Trophoblast cell (in vitro differentiated cells and primary cell): ENCODE data around the gene GRIN3A.

ENCODE experiments used
- DNase-seq, 2 donors: peaks; one replicate each; pipeline ENCODE4 v3.0.0-alpha.2; 2016
- H2AFZ ChIP-seq: 2 replicates; pipeline ENCODE4 v1.6.1; 2013; ENCODE audit warnings: low read length, moderate library complexity, mild to moderate bottlenecking; ENCODE audit not compliant: insufficient read depth, poor library complexity
- H2AK5ac ChIP-seq: 2 replicates; pipeline ENCODE4 v1.6.1; 2013; ENCODE audit warnings: mild to moderate bottlenecking, low read length
- H2BK120ac ChIP-seq: 2 replicates; pipeline ENCODE4 v1.6.1; 2013; ENCODE audit warnings: low read length, mild to moderate bottlenecking, moderate library complexity; ENCODE audit not compliant: insufficient read depth, poor library complexity
- H2BK12ac ChIP-seq: 2 replicates; pipeline ENCODE4 v1.6.1; 2013; ENCODE audit warnings: mild to moderate bottlenecking, low read length, moderate library complexity
- H2BK5ac ChIP-seq: 2 replicates; pipeline ENCODE4 v1.6.1; 2013; ENCODE audit warnings: low read length, low read depth, moderate library complexity, mild to moderate bottlenecking; ENCODE audit not compliant: poor library complexity
- H3K14ac ChIP-seq: 2 replicates; pipeline ENCODE4 v1.6.1; 2013; ENCODE audit warnings: mild to moderate bottlenecking, low read length
- H3K18ac ChIP-seq: 2 replicates; pipeline ENCODE4 v1.6.1; 2013; ENCODE audit warnings: mild to moderate bottlenecking, low read length
- H3K23ac ChIP-seq: 2 replicates; pipeline ENCODE4 v1.6.1; 2013; ENCODE audit warnings: low read length
- H3K27ac ChIP-seq: 2 replicates; pipeline ENCODE4 v1.5.1; 2013; ENCODE audit warnings: low read depth, mild to moderate bottlenecking, inconsistent platforms, low read length, moderate library complexity
- H3K27me3 ChIP-seq: 2 replicates; pipeline ENCODE4 v1.6.1; 2013; ENCODE audit warnings: inconsistent platforms, mild to moderate bottlenecking, low read length, moderate library complexity; ENCODE audit not compliant: insufficient read depth
- H3K36me3 ChIP-seq, 2 experiments: 1 replicate in 1 of 2; 2 replicates in 1 of 2; pipeline ENCODE4 v1.6.1; 2013; ENCODE audit warnings: low read length in 2 of 2, mild to moderate bottlenecking in 2 of 2, moderate library complexity in 1 of 2; ENCODE audit not compliant: insufficient read depth in 2 of 2, control insufficient read depth in 1 of 2
- H3K4ac ChIP-seq: 2 replicates; pipeline ENCODE4 v1.6.1; 2013; ENCODE audit warnings: low read depth, mild to moderate bottlenecking, low read length, moderate library complexity
- H3K4me1 ChIP-seq, 2 experiments: 1 replicate in 1 of 2; 2 replicates in 1 of 2; pipeline ENCODE4 v1.6.1; 2013; ENCODE audit warnings: low read length in 2 of 2, mild to moderate bottlenecking in 2 of 2, moderate library complexity in 1 of 2; ENCODE audit not compliant: insufficient read depth in 2 of 2, control insufficient read depth in 1 of 2
- H3K4me2 ChIP-seq: 2 replicates; pipeline ENCODE4 v1.6.1; 2013; ENCODE audit warnings: inconsistent platforms, mild to moderate bottlenecking, low read length, moderate library complexity
- H3K4me3 ChIP-seq: 2 replicates; pipeline ENCODE4 v1.5.1; 2013; ENCODE audit warnings: mild to moderate bottlenecking, low read depth, low read length, inconsistent platforms
- H3K79me1 ChIP-seq: one replicate; pipeline ENCODE4 v1.6.1; 2013; ENCODE audit warnings: low read length
- H3K79me2 ChIP-seq: 2 replicates; pipeline ENCODE4 v1.6.1; 2013; ENCODE audit warnings: low read length, mild to moderate bottlenecking; ENCODE audit not compliant: control insufficient read depth, insufficient read depth, poor library complexity
- H3K9ac ChIP-seq: 2 replicates; pipeline ENCODE4 v1.6.1; 2013; ENCODE audit warnings: mild to moderate bottlenecking, low read length
- H3K9me3 ChIP-seq: 2 replicates; pipeline ENCODE4 v1.6.1; 2013; ENCODE audit warnings: low read depth, mild to moderate bottlenecking, control low read depth, inconsistent platforms, low read length; ENCODE audit not compliant: insufficient read depth
- H4K12ac ChIP-seq: 2 replicates; pipeline ENCODE4 v1.6.1; 2013; ENCODE audit warnings: low read depth, mild to moderate bottlenecking, low read length, moderate library complexity
- H4K8ac ChIP-seq: 2 replicates; pipeline ENCODE4 v1.6.1; 2013; ENCODE audit warnings: low read depth, mild to moderate bottlenecking, low read length, moderate library complexity
- H4K91ac ChIP-seq: one replicate; pipeline ENCODE4 v1.6.1; 2013; ENCODE audit warnings: low read depth, mild to moderate bottlenecking, low read length, moderate library complexity
- WGBS: extraction: QIAGEN DNeasy Blood & Tissue Kit; methylation state at CpG from one replicate; pipeline ENCODE4 v1.1.7; 2013; ENCODE audit warnings: missing lambda C conversion rate; ENCODE audit not compliant: insufficient read length, insufficient coverage; ENCODE audit errors: extremely low coverage; 5-methylcytosine and 5-hydroxymethylcytosine counted together

The GRIN3A gene

GRCh38 chr9:101629636-101630035, 108.8 kb downstream of the GRIN3A start:
- no peak overlapping the region for H4K8ac ChIP-seq

GRCh38 chr9:101628173-101628572, 110.3 kb downstream of the GRIN3A start:
- no peak overlapping the region for H2BK12ac ChIP-seq
- no peak overlapping the region for H3K4me2 ChIP-seq
- no peak overlapping the region for H4K8ac ChIP-seq
- H4K12ac ChIP-seq: no peak overlapping the region
- H4K91ac ChIP-seq: no peak overlapping the region
- no peaks in the 10 kb centered on the region for H3K27me3 ChIP-seq
- no peak overlapping the region for H2BK5ac ChIP-seq
- H3K79me2 ChIP-seq: no peaks in the 10 kb centered on the region
- no peak overlapping the region for H3K4me3 ChIP-seq
- H3K14ac ChIP-seq: no peak overlapping the region
- WGBS: no CpG with 5 or more reads among the region's 4 CpGs
- DNase-seq: no peak
- H2BK120ac ChIP-seq: no peak overlapping the region
- no peak overlapping the region for H3K4ac ChIP-seq
- H2AK5ac ChIP-seq: no peak overlapping the region
- H3K4me1 ChIP-seq: no peaks in the 10 kb centered on the region
- H3K23ac ChIP-seq: no peak overlapping the region
- no peak overlapping the region for H3K18ac ChIP-seq
- H3K27ac ChIP-seq: no peak overlapping the region
- H3K9ac ChIP-seq: no peak overlapping the region
- no peaks in the 10 kb centered on the region for H3K9me3 ChIP-seq
- no peaks in the 10 kb centered on the region for H3K36me3 ChIP-seq
- H3K79me1 ChIP-seq: no peaks in the 10 kb centered on the region
- no peak overlapping the region for H2AFZ ChIP-seq

More at GRCh38 chr9:101629636-101630035, 108.8 kb downstream of the GRIN3A start:
- Histone ChIP-seq H3K18ac (no peak overlapping the region), H3K4me1 (no peaks in the 10 kb centered on the region), H2AK5ac (no peak overlapping the region), H3K14ac (no peak overlapping the region), H3K4ac (no peak overlapping the region), H3K27ac (no peak overlapping the region), H2AFZ (no peak overlapping the region), H3K36me3 (no peaks in the 10 kb centered on the region), H3K9ac (no peak overlapping the region), H3K23ac (no peak overlapping the region), H4K91ac (no peak overlapping the region), H4K12ac (no peak overlapping the region), H2BK120ac (no peak overlapping the region), H2BK12ac (no peak overlapping the region), H3K4me3 (no peak overlapping the region), H3K27me3 (no peaks in the 10 kb centered on the region), H3K9me3 (no peaks in the 10 kb centered on the region), H2BK5ac (no peak overlapping the region), H3K79me2 (no peaks in the 10 kb centered on the region), H3K79me1 (no peaks in the 10 kb centered on the region), H3K4me2 (no peak overlapping the region)
- 100% methylated on average over 1 of the region's 5 CpGs for WGBS
- DNase-seq: no peak

GRCh38 chr9:101626295-101626694, 112.2 kb downstream of the GRIN3A start:
- no peak for DNase-seq
- Histone ChIP-seq H3K36me3 (no peaks in the 10 kb centered on the region), H3K27ac (no peak overlapping the region), H3K27me3 (no peaks in the 10 kb centered on the region), H2BK5ac (no peak overlapping the region), H3K14ac (no peak overlapping the region), H4K91ac (no peak overlapping the region), H2AFZ (no peak overlapping the region), H2AK5ac (no peak overlapping the region), H4K8ac (no peak overlapping the region), H3K79me1 (no peaks in the 10 kb centered on the region), H3K23ac (no peak overlapping the region), H3K9ac (no peak overlapping the region), H3K79me2 (no peaks in the 10 kb centered on the region), H3K9me3 (no peaks in the 10 kb centered on the region), H3K4me1 (no peaks in the 10 kb centered on the region), H2BK120ac (no peak overlapping the region), H2BK12ac (no peak overlapping the region), H3K4ac (no peak overlapping the region), H4K12ac (no peak overlapping the region), H3K18ac (no peak overlapping the region), H3K4me3 (no peak overlapping the region), H3K4me2 (no peak overlapping the region)
- WGBS: no CpG with 5 or more reads among the region's 1 CpG

GRCh38 chr9:101625876-101626275, 112.6 kb downstream of the GRIN3A start:
- Histone ChIP-seq H3K27ac (no peak overlapping the region), H3K23ac (no peak overlapping the region), H2BK120ac (no peak overlapping the region), H4K8ac (no peak overlapping the region), H3K79me1 (no peaks in the 10 kb centered on the region), H3K27me3 (no peaks in the 10 kb centered on the region), H3K9ac (no peak overlapping the region), H4K12ac (no peak overlapping the region), H4K91ac (no peak overlapping the region), H3K36me3 (no peaks in the 10 kb centered on the region), H3K18ac (no peak overlapping the region), H3K79me2 (no peaks in the 10 kb centered on the region), H2BK5ac (no peak overlapping the region), H3K14ac (no peak overlapping the region), H2AK5ac (no peak overlapping the region), H3K4ac (no peak overlapping the region), H3K4me1 (no peaks in the 10 kb centered on the region), H3K4me2 (no peak overlapping the region), H3K9me3 (no peaks in the 10 kb centered on the region), H2AFZ (no peak overlapping the region), H3K4me3 (no peak overlapping the region), H2BK12ac (no peak overlapping the region)
- no CpG with 5 or more reads among the region's 2 CpGs for WGBS
- DNase-seq: no peak
